GM18517 (cell line): Measurements from ENCODE around the gene FAM168A.

ENCODE experiments used
- ATAC-seq: cut with Tn5 transposase; IDR thresholded peaks from one replicate; pipeline ENCODE4 v1.9.1; 2021; ENCODE audit warnings: mild to moderate bottlenecking, moderate library complexity; ENCODE audit not compliant: unreplicated experiment

FAM168A gene

DNA sequence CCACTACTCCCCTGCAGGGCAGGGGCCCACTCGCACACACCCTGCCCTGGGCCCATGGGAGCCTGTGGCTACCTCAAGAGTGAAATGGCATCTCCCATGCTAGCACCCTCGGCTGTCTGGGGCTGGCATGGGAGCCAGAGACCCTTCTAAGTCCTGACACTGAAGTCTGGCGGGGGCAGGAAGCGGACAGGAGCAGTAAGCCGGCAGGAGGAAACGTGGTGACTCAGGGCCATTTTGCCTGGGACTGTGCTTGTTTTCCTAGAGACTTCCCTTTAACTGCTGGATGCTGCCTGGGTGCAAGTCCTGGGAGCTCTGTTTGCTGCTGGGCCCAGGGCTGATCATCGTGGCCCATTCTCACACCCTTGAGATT is 204.9 kb downstream of the FAM168A start:
- ATAC-seq = no peak

DNA sequence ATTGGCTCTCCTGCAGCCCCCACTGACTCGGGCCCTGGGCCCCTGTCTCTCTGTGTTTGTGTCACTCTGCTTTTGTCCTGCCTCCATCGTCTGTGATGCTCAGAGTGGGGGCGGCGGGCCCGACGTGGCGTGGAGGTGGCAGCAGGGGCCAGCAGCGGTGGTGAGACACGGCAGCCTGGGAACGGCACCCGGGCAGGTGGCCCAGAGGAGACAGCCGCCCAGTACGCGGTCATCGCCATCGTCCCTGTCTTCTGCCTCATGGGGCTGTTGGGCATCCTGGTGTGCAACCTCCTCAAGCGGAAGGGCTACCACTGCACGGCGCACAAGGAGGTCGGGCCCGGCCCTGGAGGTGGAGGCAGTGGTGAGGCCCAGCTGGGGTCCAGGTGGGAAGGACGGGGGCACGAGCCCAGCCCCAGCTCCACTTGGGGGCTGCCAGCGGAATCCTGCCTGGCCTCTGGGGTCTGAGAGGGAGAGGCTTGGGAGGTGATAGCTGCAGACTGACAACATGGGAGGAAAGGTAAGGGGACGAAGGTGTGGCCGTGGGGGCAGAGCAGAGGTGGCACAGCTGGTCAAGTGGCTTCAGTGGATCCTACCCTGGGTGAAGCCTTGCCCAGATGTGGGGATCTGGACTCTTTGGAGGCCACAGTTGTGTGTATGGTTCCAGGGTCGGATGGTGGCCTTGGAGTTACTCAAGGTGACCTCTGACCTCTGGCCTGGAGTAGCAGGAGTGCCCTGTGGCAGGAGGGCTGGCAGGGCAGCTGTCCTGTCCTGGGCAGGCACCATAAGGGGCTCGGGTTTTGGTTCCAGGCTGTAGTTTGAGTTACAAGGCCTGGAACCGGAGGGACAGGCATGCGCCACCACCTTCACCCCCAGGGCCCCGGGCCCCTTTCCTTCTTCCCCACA is 205.6 kb downstream of the FAM168A start:
- no peak for ATAC-seq

DNA sequence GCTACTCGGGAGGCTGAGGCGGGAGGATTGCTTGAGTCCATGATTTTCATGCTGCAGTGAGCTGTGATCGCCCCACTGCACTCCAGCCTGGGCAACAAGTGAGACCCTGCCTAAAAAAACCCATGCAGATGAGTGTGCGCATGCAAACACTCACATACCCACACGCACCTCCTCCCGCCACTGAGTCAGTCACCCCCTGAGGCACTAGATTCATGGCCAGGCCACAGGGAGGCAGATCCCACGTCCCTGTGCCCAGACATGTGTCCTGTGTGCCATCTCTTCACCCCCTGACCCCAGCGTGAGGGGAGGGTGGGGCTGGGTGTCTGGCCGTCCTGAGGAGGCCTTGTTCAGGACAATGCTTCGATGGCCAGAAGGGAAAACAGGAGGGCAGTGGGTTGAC is 206.2 kb downstream of the FAM168A start:
- no peak for ATAC-seq

DNA sequence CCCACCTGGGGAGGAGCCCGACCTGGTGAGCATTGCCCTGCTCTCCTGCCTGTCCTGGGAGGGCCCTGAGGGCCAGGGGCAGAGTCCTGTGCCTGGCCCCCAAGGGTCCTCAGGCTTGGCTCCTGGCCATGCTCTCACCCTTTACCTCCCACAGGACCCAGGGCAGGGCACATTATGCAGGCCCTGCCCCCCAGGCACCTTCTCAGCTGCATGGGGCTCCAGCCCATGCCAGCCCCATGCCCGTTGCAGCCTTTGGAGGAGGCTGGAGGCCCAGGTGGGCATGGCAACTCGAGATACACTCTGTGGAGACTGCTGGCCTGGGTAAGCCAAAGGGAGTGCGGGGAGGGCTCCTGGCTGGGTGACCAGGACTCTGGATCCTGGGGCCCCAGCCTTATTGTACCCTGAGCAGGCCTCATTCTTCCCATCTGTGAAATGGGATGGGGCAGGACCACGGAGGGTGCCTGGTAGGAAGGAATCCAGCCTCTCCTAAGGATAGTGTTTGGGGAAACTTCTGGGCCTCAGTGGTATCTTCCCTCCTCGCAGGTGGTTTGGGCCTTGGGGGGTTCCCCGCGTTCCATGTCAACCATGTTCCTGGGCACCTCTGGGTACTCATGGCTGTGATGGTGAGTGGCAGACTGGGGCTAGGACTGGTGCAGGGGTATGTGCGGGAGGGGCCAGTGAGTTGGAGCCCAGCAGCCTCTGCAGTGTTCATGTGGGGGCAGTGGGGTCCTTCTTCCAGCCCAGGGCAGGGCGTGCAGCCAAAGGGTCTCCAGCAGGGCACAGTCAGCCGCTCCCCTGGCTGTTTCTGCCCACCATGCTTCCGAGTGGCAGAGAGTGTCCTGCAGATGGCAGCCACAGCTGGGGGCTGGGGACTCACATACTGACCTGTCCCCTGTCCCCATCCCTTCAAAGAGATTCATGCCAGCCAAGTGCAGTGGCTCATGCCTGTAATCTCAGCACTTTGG is 207.0 kb downstream of the FAM168A start:
- ATAC-seq = no peak

DNA sequence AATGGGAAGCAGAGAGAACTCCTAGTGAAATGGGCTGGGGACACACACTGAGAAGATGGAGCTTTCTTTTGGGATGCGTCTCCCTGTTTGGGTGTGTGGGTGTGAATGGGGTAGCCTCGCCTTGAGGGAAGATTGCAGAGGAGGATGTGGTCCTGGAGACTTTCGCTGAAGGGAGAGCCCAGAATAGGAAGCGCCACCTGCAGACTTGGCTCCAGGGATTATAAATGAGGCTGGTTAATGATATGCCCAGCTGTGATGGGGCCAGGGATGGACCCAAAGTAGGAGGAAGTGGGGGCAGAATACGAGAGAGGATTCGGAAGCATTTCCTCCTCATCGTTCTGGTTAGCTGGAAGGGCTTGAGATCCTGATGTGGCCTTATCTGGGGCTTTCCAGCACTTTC is 208.0 kb downstream of the FAM168A start:
- ATAC-seq = no peak

DNA sequence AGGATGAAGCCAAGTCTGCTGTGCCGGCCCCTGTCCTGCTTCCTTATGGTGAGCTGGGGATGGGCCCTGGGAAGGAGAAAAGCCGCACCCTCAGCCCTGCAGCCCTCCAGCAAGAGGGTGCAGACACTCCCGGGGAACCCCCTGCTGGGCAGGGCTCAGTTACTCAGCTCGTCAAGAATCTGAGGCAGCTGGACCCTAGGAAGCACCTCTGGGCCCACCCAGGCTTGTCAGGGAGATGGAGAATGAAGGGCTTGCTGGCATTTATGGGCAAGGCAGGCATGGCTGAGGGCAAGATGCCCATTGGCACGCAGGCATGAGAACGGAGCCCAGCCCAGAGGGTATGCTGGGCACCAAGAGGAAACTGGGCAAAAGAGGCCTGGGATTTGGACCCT is 208.8 kb downstream of the FAM168A start:
- no peak for ATAC-seq

DNA sequence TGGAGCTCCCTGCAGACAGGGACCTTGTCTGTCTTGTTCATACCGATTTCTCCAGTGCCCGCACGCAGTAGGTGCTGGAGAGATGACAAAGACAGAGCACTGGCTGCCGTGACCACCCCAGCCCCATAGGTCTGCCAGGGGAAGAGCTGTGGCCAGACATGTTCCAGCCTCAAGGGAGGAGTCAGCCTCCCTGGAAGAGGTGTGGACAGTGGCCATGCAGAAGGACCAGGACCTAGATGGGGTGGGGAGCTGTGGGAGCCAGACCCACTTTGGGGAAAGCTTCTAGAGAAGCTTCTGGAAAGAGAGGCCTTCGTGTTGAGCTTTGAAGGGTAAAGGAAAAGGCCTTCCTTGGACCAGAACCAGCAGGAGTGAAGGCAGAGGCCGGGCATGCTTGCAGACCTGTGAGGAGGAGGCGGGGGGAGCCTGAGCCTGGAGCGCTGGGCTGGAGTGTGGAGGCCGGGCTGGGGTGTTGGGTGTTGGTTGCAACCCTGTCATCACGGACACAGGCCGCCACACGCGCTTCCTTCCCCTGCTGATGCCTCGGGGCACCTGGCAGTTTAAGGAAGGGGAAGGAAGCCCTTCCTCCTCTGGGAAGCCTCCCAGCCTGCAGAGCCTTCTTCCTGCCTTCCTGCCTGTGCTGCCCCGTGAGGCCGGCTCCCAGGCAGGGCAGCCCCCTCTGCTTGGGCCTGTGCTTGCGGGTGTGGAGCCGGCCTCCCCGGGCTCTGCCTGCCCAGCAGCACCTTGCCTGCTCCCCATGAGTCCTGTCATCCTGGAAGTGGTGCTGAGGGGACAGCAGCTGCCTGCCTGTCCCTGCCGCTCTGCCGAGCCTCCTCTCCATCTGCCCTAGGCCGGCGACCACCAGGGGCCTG is 209.4 kb downstream of the FAM168A start:
- ATAC-seq = no peak

DNA sequence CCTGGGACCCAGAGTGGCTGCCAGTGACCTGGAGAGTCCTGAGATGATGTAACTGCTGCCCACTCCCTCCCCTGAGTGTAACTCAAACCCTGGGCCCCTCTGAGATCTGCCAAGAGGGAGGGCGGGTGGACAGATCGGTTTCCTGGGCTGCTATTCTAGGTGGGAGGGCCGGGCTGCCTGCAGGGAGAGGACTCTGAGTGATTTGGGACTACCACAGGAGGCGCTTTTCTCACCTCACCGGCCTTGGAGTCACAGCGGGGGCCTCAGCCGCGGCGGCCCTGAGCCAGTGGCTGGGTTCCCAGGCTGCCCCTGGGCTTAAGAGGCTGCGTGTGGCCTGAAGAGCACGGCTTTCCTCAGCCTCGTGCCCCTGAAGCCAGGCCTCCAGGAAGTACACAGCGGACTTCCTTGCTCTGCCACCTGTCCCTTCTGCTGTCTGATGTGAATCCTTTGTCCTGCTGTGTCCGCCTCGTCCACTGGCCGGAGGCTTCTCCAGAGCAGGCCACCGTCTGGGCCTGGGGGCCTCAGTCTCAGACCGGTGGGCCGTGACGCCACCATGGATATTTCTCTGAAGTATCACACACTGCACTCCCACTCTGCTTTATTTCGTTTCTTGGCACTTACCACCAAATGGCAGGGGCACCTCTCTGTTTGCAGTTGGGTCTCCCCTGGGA is 210.2 kb downstream of the FAM168A start:
- no peak for ATAC-seq

DNA sequence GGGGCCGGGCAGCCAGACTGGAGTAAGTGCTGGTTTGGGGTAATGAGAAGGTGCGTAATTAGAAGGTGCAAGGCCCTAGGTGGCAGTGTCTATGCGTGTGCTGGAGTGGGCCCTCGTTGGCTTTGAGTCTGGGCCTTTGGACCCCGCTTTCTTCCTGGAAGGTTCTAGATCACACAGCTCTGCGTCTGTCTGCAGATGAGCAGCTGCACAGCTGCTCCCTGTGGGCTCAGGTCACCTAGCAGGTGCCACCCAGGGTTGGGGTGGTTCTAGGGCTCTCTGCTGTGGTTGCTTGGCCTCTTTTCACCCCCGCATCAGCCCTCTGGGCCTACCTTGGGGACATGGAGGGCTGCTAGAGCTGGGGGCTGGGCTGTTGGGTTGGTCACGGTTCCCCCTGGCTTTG is 211.4 kb downstream of the FAM168A start:
- ATAC-seq = no peak

DNA sequence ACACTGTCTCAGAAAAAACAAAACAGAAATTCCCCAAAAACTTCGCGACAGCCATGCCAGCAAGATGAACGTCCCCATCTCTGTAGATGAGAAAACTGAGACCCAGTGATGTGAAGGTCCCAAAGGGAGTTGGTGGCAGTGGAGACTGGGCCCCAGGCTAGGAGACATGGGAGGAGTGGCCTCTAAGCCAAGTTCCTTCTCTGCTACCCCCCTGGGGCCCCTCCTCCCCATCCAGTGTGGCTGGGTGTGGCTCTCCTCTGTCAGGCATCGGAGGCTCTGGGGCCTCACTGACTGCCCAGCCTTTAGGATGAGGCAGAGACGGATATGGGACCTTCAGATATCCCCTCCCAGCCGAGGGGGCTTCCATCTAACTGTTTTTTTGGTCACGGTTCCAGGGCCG is 211.9 kb downstream of the FAM168A start:
- no peak for ATAC-seq

DNA sequence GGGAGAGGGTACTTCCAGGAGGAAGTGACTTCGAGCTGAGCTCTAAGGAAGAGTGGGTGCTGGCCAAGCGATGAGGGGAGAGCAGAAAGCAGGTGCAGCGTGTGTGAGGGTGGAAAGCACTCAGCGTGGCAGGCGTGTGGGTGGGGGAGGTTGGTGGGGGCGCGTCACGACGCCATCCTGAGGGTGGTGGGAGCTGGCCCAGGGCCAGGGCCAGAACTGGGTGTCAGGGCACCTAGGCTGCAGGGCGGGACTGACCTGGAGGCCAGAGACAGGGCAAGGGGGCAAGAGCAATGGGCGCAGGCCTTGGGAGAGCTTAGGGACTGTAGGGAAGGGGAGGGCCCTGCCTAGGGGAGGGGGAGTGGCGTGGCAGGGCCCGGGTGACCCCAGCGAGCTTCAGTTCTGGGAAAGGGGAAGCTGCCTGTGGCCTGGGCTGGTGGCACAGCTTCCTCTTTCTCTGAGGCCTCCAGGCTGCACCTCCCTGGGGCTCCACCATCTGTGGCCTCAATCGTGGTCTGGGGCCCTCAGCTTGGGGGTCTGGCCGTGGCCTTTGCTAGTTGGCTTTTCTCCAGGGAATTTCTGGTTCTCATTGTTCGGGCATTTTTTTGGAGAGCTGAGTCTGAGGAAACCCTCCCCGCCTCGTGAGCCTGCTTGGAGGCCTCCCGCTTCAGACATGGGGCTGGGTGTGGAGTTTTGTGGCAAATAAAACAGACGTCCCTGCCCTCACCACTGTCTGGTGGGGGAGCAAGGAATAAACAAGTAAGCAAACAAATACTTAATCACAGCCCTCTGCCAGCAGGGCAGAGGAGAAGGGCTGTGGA is 212.8 kb downstream of the FAM168A start:
- ATAC-seq = no peak

DNA sequence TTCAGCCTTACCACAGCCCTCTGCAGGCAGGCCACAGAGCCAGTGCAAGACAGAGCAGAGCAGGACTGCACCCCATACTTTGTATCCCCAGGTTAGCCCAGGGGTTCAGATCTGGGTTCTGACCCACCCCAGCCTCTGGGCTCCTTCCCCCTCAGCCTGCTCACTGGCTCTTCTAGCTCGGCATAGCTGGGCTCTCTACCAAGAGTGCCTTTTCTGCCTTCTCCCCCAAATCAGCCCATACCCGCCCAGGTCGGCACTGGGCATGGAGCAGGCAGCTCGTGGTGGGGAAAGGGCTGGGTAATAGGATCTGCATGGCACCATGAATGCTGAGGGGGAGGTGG is 213.4 kb downstream of the FAM168A start:
- ATAC-seq = no peak

DNA sequence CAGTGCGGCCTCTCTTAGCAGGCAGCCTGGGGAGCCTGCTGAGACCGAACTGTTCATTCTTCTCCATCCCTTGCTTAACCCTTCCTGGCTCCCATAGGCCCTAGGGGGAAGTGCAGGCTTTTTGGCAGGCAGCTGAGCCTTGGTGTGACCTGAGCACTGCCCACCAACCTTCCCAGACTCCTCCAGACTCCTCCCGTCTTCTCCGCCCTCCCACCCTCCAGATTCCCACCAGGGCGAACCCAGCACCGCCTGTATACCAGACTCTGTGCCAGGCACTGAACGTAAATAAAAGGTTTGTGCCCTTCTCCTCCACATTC is 213.8 kb downstream of the FAM168A start:
- ATAC-seq = no peak

DNA sequence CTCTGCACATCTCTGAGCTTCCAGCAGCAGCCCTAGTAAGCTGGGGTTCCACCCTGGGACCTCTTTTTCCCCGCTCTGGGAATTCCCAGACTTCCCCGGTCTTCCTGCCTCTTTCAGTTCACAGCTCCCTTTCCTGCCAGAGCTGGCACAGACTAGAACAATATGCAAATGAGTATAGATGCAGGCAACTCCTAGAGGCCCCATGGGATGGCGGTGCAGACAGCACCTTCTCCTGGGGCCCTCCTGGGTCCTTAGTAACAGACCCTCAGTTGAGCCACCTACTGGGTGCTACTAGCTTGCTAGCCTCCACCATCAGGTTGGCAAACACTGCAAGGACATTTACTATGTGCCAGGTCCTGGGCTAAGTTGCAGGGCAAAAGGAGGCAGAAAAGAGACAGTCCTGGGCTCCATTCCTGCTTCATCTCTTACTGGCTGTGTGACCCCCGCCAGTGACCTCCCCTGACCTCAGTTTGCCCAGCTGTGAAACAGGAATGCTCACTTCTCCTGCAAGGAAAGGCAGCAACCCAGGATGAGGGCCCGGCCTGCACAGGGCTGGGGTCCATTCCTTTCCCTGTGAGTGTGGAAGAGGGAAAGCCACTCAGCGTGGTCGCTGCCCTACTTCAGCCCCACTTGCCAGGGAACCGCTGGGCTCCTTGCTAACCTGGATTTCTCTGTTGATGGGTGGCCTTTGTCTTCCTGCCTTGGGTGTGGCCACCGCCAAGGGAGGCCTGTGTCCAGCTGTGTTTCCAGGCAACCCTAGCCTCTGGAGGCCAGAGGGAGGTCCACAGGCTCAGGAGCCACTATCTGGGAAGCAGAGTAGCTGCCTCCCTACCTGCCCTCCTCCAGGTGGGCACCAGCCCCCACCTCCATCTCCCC is 214.4 kb downstream of the FAM168A start:
- ATAC-seq = no peak

DNA sequence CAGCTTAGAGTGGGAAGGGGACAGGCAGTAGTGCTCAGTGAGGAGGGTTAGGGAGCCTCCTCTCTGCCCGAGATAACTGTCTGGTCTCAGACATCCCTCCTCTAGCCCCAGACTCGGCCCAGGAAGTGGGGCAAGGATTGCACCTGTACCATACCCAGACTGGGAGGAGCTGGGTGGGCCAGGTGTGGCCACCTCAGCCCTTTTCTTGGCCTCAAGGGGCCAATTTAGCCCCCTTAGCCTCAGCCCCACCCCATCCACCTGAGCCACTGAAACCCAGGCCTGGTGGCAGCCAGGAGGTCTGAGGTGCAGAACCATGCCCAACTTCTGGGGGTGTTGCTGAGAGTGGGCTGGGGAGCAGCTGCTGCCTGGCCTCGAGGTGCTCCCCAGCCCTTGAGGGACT is 215.2 kb downstream of the FAM168A start:
- ATAC-seq = no peak

DNA sequence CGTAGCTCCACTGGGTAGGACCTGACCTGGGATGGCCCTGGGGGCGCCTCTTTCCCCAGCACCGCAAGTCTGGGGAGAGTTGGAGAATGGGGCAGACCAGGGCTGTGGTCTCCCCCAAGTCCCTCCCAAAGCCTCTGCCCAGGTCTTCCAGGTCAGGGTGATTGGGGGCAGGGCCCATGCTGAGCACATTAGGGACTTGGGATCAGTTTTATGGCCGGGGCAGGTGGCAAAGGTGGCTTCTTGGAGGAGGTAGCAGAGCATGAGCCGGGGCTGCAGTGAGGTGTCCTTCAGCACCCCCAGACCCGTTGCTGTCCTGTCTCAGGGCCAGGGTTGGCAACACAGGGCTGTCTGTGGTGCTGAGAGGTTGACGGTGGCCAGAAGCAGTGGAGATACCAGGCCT is 215.7 kb downstream of the FAM168A start:
- no peak for ATAC-seq

DNA sequence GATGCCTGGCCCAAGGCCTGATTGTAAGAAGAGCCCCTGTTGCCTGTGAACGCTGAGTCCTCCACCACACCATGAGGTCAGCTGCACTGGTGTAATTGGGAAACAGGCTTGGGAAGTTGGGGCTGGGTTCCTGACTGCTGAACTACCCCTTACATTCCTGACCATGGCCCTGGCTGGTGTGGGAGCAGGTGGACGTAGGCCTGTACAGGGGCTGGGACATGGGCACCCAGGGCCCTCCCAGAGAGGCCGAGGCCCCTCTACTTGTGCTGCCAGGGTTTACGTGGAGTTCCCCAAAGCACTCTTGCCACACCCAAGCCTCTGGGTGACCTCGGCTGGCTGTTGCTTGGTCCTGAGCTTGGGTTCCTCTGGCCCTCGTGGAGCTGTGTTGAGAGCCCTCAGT is 216.3 kb downstream of the FAM168A start:
- no peak for ATAC-seq

DNA sequence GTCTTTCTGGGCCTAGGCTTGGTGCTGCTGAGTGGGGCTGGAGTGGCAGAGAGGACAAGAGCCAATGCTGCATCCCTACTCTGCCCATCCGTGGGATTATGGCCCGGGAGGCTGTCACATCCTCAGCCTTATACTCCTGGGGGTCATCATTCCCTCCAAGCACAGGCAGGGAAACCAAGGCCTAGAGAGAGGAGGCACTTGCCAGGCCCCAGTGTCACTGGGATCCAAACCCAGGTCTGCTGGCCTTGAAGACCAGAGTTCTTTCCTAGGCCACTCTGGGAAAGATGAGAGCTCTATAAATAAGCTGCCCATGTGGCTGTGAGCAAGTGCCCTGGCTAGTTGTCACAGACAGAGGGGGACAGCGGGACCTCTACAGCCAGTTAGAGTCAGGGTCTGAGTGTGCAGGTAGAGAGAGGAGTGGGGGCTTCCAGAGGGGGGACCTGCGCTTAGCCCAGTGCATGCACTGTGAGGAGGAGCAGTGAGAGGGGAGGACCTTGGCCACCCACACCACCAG is 217.0 kb downstream of the FAM168A start:
- ATAC-seq = no peak

DNA sequence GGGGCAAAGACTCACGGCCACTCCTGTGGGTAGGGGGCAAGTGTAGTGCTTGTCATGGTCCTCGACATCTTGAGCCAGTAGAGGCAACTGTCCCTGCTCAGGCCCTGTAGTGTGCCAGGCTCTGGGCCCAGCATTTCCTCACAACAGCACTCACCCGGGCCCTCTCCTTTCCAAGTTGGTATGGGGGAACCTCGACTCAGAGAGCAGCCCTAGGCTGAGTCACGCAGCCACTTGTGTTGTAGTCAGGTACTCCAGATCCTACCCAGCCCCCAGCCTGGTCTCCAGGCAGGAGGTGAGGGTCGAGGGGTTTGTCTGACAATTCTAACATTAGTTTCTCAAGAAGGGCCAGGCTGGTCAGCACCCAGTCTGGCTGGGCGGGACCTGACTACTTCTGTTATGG is 217.6 kb downstream of the FAM168A start:
- ATAC-seq = no peak
